ENCODE measurements around the gene LMO1. TPM values are rescaled to one million over a fixed set of nuclear protein-coding genes. Genes with fewer than 3 reads are reported as not detected.
A peak's percentile ranks its signal among the peaks of the same experiment; 100 is the strongest.

The LMO1 gene
- total and polyA plus RNA-seq, 12 donors: 0.22 to 2.5 (median 1.2) TPM; not detected in 6

- 89 to 98% (median 95%) methylated on average over 2 of the region's 2 CpGs for WGBS, 4 donors
- DNase-seq: peak in 2 of 7 donors; percentile 7 to 8
- H3K4me1 ChIP-seq (replicated peaks in 1 of 2): peaks cover 4 to 11% of the 10 kb centered on the region in 2 donors
- H3K27ac ChIP-seq: no peak overlapping the region
- TF ChIP-seq, protein P1, sequence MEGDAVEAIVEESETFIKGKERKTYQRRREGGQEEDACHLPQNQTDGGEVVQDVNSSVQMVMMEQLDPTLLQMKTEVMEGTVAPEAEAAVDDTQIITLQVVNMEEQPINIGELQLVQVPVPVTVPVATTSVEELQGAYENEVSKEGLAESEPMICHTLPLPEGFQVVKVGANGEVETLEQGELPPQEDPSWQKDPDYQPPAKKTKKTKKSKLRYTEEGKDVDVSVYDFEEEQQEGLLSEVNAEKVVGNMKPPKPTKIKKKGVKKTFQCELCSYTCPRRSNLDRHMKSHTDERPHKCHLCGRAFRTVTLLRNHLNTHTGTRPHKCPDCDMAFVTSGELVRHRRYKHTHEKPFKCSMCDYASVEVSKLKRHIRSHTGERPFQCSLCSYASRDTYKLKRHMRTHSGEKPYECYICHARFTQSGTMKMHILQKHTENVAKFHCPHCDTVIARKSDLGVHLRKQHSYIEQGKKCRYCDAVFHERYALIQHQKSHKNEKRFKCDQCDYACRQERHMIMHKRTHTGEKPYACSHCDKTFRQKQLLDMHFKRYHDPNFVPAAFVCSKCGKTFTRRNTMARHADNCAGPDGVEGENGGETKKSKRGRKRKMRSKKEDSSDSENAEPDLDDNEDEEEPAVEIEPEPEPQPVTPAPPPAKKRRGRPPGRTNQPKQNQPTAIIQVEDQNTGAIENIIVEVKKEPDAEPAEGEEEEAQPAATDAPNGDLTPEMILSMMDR (IDR thresholded peaks at IDR 0.05): no peak
- TF ChIP-seq POLR2A (IDR thresholded peaks at IDR 0.05): no peak
- intact Hi-C loops (cut with DNase I): no loop called here
- H3K4me3 ChIP-seq: no peak overlapping the region
- H3K27me3 ChIP-seq: no peaks in the 10 kb centered on the region
- H3K9me3 ChIP-seq (replicated peaks in 1 of 3): no peaks in the 10 kb centered on the region
- no peaks in the 10 kb centered on the region for H3K36me3 ChIP-seq (replicated peaks in 1 of 2)
These were observed 17.6 kb upstream of the LMO1 start for GRCh38 chr11:8281266-8281665.

GRCh38 chr11:8277691-8278090 lies 14.0 kb upstream of the LMO1 start:
- Histone ChIP-seq H3K9me3 (replicated peaks in 1 of 3) (no peaks in the 10 kb centered on the region), H3K4me3 (no peak overlapping the region), H3K27ac (no peak overlapping the region), H3K27me3 (no peaks in the 10 kb centered on the region), H3K4me1 (replicated peaks in 1 of 2) (no peaks in the 10 kb centered on the region), H3K36me3 (replicated peaks in 1 of 2) (no peaks in the 10 kb centered on the region)
- intact Hi-C loops (cut with DNase I): no loop called here
- TF ChIP-seq, protein P1 (IDR thresholded peaks at IDR 0.05): no peak
- no peak for TF ChIP-seq POLR2A (IDR thresholded peaks at IDR 0.05)
- peak in 1 of 7 donors; percentile 10 for DNase-seq
- WGBS, 4 donors: 67 to 85% (median 78%) methylated on average over 2 to 7 of the region's 7 CpGs

GRCh38 chr11:8276528-8276927 lies 12.8 kb upstream of the LMO1 start:
- no peak for DNase-seq
- WGBS, 4 donors: 82 to 94% (median 91%) methylated on average over 4 of the region's 4 CpGs
- intact Hi-C loops (cut with DNase I): no loop called here

GRCh38 chr11:8273287-8273686 lies 9.6 kb upstream of the LMO1 start:
- no peak overlapping the region for H3K4me3 ChIP-seq
- no peaks in the 10 kb centered on the region for H3K36me3 ChIP-seq (replicated peaks in 1 of 2)
- DNase-seq: no peak
- peaks cover 0 to 5% (median 0%) of the 10 kb centered on the region in 3 donors for H3K9me3 ChIP-seq (replicated peaks in 1 of 3)
- H3K4me1 ChIP-seq (replicated peaks in 1 of 2): peaks cover 0 to under 1% of the 10 kb centered on the region in 2 donors
- intact Hi-C loops (cut with DNase I): no loop called here
- TF ChIP-seq, protein P1 (IDR thresholded peaks at IDR 0.05): no peak
- no peak for TF ChIP-seq POLR2A (IDR thresholded peaks at IDR 0.05)
- H3K27me3 ChIP-seq: peaks cover 6% of the 10 kb centered on the region
- no peak overlapping the region for H3K27ac ChIP-seq

More at GRCh38 chr11:8276528-8276927, 12.8 kb upstream of the LMO1 start:
- Histone ChIP-seq H3K27me3 (no peaks in the 10 kb centered on the region), H3K4me3 (no peak overlapping the region), H3K4me1 (replicated peaks in 1 of 2) (no peaks in the 10 kb centered on the region), H3K36me3 (replicated peaks in 1 of 2) (no peaks in the 10 kb centered on the region), H3K9me3 (replicated peaks in 1 of 3) (peaks cover 0 to 5% (median 0%) of the 10 kb centered on the region in 3 donors), H3K27ac (no peak overlapping the region)
- no peak for TF ChIP-seq POLR2A (IDR thresholded peaks at IDR 0.05)
- TF ChIP-seq, protein P1 (IDR thresholded peaks at IDR 0.05): no peak
